Neural cell (in vitro differentiated cells): ENCODE results near the gene PRKD1. TPM values are rescaled to one million over a fixed set of nuclear protein-coding genes. Genes with fewer than 3 reads are reported as not detected.

Experiments
- H2AFZ ChIP-seq: fragments of 200-600, 300-800 bp; sonication (generic), shearing (Covaris generic); 2 replicates; pipeline ENCODE4 v1.6.0; 2014; ENCODE audit warnings: low read depth, mild to moderate bottlenecking, antibody characterized with exemption, low read length, moderate library complexity
- H3F3A ChIP-seq: fragments of 200-600 bp; shearing (Covaris generic); 2 replicates; pipeline ENCODE4 v1.6.1; 2016; ENCODE audit warnings: mild to moderate bottlenecking, moderate library complexity, mixed read lengths, antibody characterized with exemption, low read length; ENCODE audit not compliant: insufficient read depth, poor library complexity, severe bottlenecking
- H3K27ac ChIP-seq: fragments of 200-600, 300-800 bp; sonication (generic), shearing (Covaris generic); 2 replicates; pipeline ENCODE4 v1.5.1; 2014; ENCODE audit warnings: mild to moderate bottlenecking, low read length, moderate library complexity
- H3K27me3 ChIP-seq: fragments of 300-800, 200-600 bp; sonication (generic), shearing (Covaris generic); 2 replicates; pipeline ENCODE4 v1.6.0; 2014; ENCODE audit warnings: mild to moderate bottlenecking, low read depth, low read length, moderate library complexity; ENCODE audit not compliant: insufficient read depth
- H3K36me3 ChIP-seq: fragments of 300-800, 200-600 bp; sonication (generic), shearing (Covaris generic); 2 replicates; pipeline ENCODE4 v1.5.1; 2014; ENCODE audit warnings: mild to moderate bottlenecking, antibody characterized with exemption, low read length, moderate library complexity; ENCODE audit not compliant: insufficient read depth
- H3K4me2 ChIP-seq: fragments of 300-800, 200-600 bp; sonication (generic), shearing (Covaris generic); 2 replicates; pipeline ENCODE4 v1.6.0; 2014; ENCODE audit warnings: mild to moderate bottlenecking, low read length
- H3K4me3 ChIP-seq: fragments of 300-800, 200-600 bp; sonication (generic), shearing (Covaris generic); 2 replicates; pipeline ENCODE4 v1.5.1; 2014; ENCODE audit warnings: mild to moderate bottlenecking, low read length, moderate library complexity
- H3K79me2 ChIP-seq: fragments of 200-600 bp; shearing (Covaris generic); replicated peaks from 2 replicates; pipeline ENCODE4 v1.6.0; 2014; ENCODE audit warnings: mild to moderate bottlenecking, low read length, moderate library complexity; ENCODE audit not compliant: insufficient read depth
- H3K9ac ChIP-seq: fragments of 300-800, 200-600 bp; sonication (generic), shearing (Covaris generic); 2 replicates; pipeline ENCODE4 v1.6.1; 2016; ENCODE audit warnings: mild to moderate bottlenecking, low read length, mixed read lengths
- H3K9me2 ChIP-seq: fragments of 200-600 bp; shearing (Covaris generic); 2 replicates; pipeline ENCODE4 v1.6.1; 2016; ENCODE audit warnings: mild to moderate bottlenecking, low read length, mixed read lengths; ENCODE audit not compliant: insufficient read depth
- H3K9me3 ChIP-seq: fragments of 200-600, 300-800 bp; sonication (generic), shearing (Covaris generic); 2 replicates; pipeline ENCODE4 v1.6.1; 2016; ENCODE audit warnings: mild to moderate bottlenecking, mixed run types, low read length, moderate library complexity, mixed read lengths
- H4K20me1 ChIP-seq: fragments of 200-600 bp; shearing (Covaris generic); 2 replicates; pipeline ENCODE4 v1.6.1; 2016; ENCODE audit warnings: mild to moderate bottlenecking, mixed run types; ENCODE audit not compliant: insufficient read depth
- EP300 ChIP-seq: fragments of 450-650 bp; conservative IDR thresholded peaks from 2 replicates; pipeline ENCODE4 v1.6.1; 2014; ENCODE audit warnings: antibody characterized with exemption, mild to moderate bottlenecking, moderate library complexity; ENCODE audit not compliant: poor library complexity, severe bottlenecking
- EZH2 ChIP-seq: fragments of 200-600, 300-800 bp; shearing (Covaris generic), sonication (generic); IDR thresholded peaks from 2 replicates; pipeline ENCODE4 v1.6.1; 2014; ENCODE audit warnings: antibody characterized with exemption, low read length, borderline replicate concordance, mild to moderate bottlenecking; ENCODE audit not compliant: insufficient read depth, poor library complexity, severe bottlenecking
- MXI1 ChIP-seq: fragments of 450-650 bp; conservative IDR thresholded peaks from 2 replicates; pipeline ENCODE4 v1.6.1; 2014; ENCODE audit warnings: antibody characterized with exemption, mild to moderate bottlenecking; ENCODE audit not compliant: poor library complexity, severe bottlenecking
- POLR2AphosphoS5 ChIP-seq: IDR thresholded peaks from 2 replicates; pipeline ENCODE4 v1.6.1; 2012
- RAD21 ChIP-seq: fragments of 450-650 bp; conservative IDR thresholded peaks from 2 replicates; pipeline ENCODE4 v1.6.1; 2014; ENCODE audit warnings: antibody characterized with exemption, mild to moderate bottlenecking, moderate library complexity
- SMC3 ChIP-seq: fragments of 450-650 bp; conservative IDR thresholded peaks from 2 replicates; pipeline ENCODE4 v1.6.1; 2014; ENCODE audit warnings: antibody characterized with exemption, mild to moderate bottlenecking, moderate library complexity; ENCODE audit not compliant: poor library complexity
- TAF1 ChIP-seq: IDR thresholded peaks from 2 replicates; pipeline ENCODE4 v1.6.1; 2012; ENCODE audit warnings: low read depth
- polyA plus RNA-seq: library from polyadenylated mRNA; depleted of rRNA; stranded (reverse); fragments of >200 nt; gene quantifications from 2 replicates; pipeline ENCODE4 v1.2.3, GENCODE V29; 2014
- TF ChIP-seq, protein P1 (sequence below): IDR thresholded peaks from 2 replicates; pipeline ENCODE4 v1.6.1; 2012; ENCODE audit warnings: borderline replicate concordance
- TF ChIP-seq, protein P2 (sequence below): fragments of 450-650 bp; IDR thresholded peaks from 2 replicates; pipeline ENCODE4 v1.5.1; 2014; ENCODE audit warnings: antibody characterized with exemption, mild to moderate bottlenecking, moderate library complexity; ENCODE audit not compliant: poor library complexity, severe bottlenecking

Gene PRKD1
- polyA plus RNA-seq, 1 donor from 2014 or later = 9.6 TPM

DNA sequence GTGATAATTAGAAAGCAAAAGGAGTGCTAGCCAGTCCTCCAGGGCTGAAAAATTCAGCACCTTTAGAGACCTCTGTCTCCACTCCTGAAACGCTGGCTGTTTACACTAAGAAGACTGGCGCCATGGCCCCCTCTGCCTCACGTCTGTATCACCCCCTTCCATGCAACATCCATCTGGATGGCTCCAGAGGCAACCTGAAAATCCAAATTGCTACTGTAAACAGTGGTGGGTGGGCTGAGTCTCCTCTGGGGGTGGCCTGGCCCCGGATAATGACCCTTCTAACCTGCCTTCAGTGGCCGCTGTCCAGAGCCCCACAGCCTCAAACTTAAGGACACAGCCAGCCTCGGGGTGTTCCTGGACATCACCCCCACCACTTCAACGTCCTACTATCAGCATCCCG, 1.4 kb downstream of the PRKD1 start:
- Histone ChIP-seq H3K9me2 (no peaks in the 10 kb centered on the region), H4K20me1 (no peaks in the 10 kb centered on the region), H3K36me3 (no peaks in the 10 kb centered on the region), H3K79me2 (peaks cover 50% of the 10 kb centered on the region), H3K4me2 (peak overlapping the region; percentile 89), H3K9me3 (no peaks in the 10 kb centered on the region), H2AFZ (no peak overlapping the region), H3K4me3 (peak overlapping the region; percentile 85), H3K9ac (peak overlapping the region; percentile 72), H3K27ac (no peak overlapping the region), H3F3A (no peaks in the 10 kb centered on the region), H3K27me3 (no peaks in the 10 kb centered on the region)
- TF ChIP-seq EZH2 = no peak

DNA sequence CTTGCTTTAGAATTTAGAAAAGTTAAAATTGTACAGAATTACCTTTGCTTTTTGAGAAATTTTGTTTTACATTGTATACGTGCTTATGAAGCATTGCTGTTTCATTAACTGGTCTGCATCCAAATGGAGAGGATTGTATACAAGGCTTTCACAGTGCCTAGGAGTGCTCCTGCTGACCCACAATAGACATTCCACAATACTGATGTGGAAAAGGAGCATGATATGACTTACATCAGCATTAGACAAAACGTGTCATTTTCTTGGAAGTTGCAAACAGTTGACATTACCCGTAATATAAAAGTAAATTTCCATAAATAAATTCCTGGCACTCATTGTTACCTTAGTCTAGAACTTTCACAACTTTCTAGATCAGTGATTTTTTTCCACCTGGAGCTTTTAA, 1.9 kb downstream of the PRKD1 start:
- Histone ChIP-seq H3F3A (no peaks in the 10 kb centered on the region), H3K36me3 (no peaks in the 10 kb centered on the region), H3K4me3 (peak overlapping the region; percentile 85), H3K9ac (peak overlapping the region; percentile 72), H3K9me3 (no peaks in the 10 kb centered on the region), H3K4me2 (peak overlapping the region; percentile 89), H3K9me2 (no peaks in the 10 kb centered on the region), H3K27ac (no peak overlapping the region), H3K27me3 (no peaks in the 10 kb centered on the region), H3K79me2 (peaks cover 50% of the 10 kb centered on the region), H2AFZ (no peak overlapping the region), H4K20me1 (no peaks in the 10 kb centered on the region)
- TF ChIP-seq TAF1 (no peak), SMC3 (no peak), MXI1 (no peak), EP300 (no peak), RAD21 (no peak), POLR2AphosphoS5 (no peak), EZH2 (no peak)
- TF ChIP-seq, protein P1, sequence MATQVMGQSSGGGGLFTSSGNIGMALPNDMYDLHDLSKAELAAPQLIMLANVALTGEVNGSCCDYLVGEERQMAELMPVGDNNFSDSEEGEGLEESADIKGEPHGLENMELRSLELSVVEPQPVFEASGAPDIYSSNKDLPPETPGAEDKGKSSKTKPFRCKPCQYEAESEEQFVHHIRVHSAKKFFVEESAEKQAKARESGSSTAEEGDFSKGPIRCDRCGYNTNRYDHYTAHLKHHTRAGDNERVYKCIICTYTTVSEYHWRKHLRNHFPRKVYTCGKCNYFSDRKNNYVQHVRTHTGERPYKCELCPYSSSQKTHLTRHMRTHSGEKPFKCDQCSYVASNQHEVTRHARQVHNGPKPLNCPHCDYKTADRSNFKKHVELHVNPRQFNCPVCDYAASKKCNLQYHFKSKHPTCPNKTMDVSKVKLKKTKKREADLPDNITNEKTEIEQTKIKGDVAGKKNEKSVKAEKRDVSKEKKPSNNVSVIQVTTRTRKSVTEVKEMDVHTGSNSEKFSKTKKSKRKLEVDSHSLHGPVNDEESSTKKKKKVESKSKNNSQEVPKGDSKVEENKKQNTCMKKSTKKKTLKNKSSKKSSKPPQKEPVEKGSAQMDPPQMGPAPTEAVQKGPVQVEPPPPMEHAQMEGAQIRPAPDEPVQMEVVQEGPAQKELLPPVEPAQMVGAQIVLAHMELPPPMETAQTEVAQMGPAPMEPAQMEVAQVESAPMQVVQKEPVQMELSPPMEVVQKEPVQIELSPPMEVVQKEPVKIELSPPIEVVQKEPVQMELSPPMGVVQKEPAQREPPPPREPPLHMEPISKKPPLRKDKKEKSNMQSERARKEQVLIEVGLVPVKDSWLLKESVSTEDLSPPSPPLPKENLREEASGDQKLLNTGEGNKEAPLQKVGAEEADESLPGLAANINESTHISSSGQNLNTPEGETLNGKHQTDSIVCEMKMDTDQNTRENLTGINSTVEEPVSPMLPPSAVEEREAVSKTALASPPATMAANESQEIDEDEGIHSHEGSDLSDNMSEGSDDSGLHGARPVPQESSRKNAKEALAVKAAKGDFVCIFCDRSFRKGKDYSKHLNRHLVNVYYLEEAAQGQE = no peak
- TF ChIP-seq, protein P2, sequence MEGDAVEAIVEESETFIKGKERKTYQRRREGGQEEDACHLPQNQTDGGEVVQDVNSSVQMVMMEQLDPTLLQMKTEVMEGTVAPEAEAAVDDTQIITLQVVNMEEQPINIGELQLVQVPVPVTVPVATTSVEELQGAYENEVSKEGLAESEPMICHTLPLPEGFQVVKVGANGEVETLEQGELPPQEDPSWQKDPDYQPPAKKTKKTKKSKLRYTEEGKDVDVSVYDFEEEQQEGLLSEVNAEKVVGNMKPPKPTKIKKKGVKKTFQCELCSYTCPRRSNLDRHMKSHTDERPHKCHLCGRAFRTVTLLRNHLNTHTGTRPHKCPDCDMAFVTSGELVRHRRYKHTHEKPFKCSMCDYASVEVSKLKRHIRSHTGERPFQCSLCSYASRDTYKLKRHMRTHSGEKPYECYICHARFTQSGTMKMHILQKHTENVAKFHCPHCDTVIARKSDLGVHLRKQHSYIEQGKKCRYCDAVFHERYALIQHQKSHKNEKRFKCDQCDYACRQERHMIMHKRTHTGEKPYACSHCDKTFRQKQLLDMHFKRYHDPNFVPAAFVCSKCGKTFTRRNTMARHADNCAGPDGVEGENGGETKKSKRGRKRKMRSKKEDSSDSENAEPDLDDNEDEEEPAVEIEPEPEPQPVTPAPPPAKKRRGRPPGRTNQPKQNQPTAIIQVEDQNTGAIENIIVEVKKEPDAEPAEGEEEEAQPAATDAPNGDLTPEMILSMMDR = no peak
